Spleen (tissue), 11 donors: ENCODE data around the gene PARD3B. TPM values are rescaled to one million over a fixed set of nuclear protein-coding genes. Genes with fewer than 3 reads are reported as not detected.

Experiments
- DNase-seq: peaks from one replicate; pipeline ENCODE4 v3.0.0-alpha.2; 2020
- H3K27ac ChIP-seq, 8 donors: fragments of 200-600 bp; sonication (generic) in 7 of 8; 1 replicate in 4 of 8; 2 replicates in 4 of 8; pipeline versions ENCODE4 v1.5.0 to v1.8.0; 2016 to 2021; ENCODE audit warnings: inconsistent platforms in 4 of 8, mild to moderate bottlenecking in 4 of 8, moderate library complexity in 1 of 8
- H3K27me3 ChIP-seq, 7 donors: fragments of 200-600 bp; sonication (generic) in 6 of 7; replicated peaks in 1 of 7; 1 replicate in 4 of 7; 2 replicates in 3 of 7; pipeline versions ENCODE4 v1.5.0 to v1.8.0; 2016 to 2021; ENCODE audit warnings: inconsistent platforms in 3 of 7, mild to moderate bottlenecking in 1 of 7
- H3K36me3 ChIP-seq, 6 donors: fragments of 200-600 bp; sonication (generic) in 5 of 6; 1 replicate in 4 of 6; 2 replicates in 2 of 6; pipeline versions ENCODE4 v1.5.0 to v1.8.0; 2016 to 2021; ENCODE audit warnings: inconsistent platforms in 2 of 6
- H3K4me1 ChIP-seq, 6 donors: fragments of 200-600 bp; sonication (generic) in 5 of 6; 1 replicate in 3 of 6; 2 replicates in 3 of 6; pipeline versions ENCODE4 v1.5.0 to v1.8.0; 2016 to 2021; ENCODE audit warnings: inconsistent platforms in 3 of 6
- H3K4me3 ChIP-seq, 8 donors: fragments of 200-600 bp; sonication (generic) in 7 of 8; 1 replicate in 4 of 8; 2 replicates in 4 of 8; pipeline versions ENCODE4 v1.5.0 to v1.8.0; 2016 to 2021; ENCODE audit warnings: inconsistent platforms in 4 of 8, mild to moderate bottlenecking in 4 of 8, moderate library complexity in 2 of 8
- H3K9me3 ChIP-seq, 8 donors: fragments of 200-600 bp; sonication (generic) in 7 of 8; 1 replicate in 4 of 8; 2 replicates in 4 of 8; pipeline versions ENCODE4 v1.5.0 to v1.8.0; 2016 to 2021; ENCODE audit warnings: inconsistent platforms in 4 of 8
- POLR2A ChIP-seq, 3 donors: fragments of 450-650 bp; IDR thresholded peaks; one replicate each; pipeline ENCODE4 v1.5.1; 2017; ENCODE audit warnings: antibody characterized with exemption in 3 of 3, mild to moderate bottlenecking in 1 of 3
- POLR2AphosphoS5 ChIP-seq, 3 donors: sonication (generic); formaldehyde crosslinking; IDR thresholded peaks; one replicate each; pipeline ENCODE4 v1.5.1; 2017; ENCODE audit warnings: antibody characterized with exemption in 3 of 3
- WGBS, 5 donors: extraction: QIAGEN DNeasy Blood & Tissue Kit in 3 of 5; methylation state at CpG; one replicate each; pipeline versions ENCODE4 v1.1.5 to v1.1.7; 2013 to 2018; 5-methylcytosine and 5-hydroxymethylcytosine counted together
- intact Hi-C: fragments of 100-400 bp; cut with DNase I; formaldehyde crosslinking; loops from one replicate; pipeline ENCODE4 v1.15.0; 2023; ENCODE audit warnings: low total_unique reads
- polyA plus RNA-seq, 3 donors: library from polyadenylated mRNA; stranded (reverse); fragments of 200-250 nt; gene quantifications; one replicate each; pipeline ENCODE4 v1.2.1, GENCODE V29; 2013
- total RNA-seq, 7 donors: library from RNA; depleted of rRNA in 3 of 7; stranded (reverse); fragments of >200 nt in 3 of 7; fragmentation: NEBNext Ultra II Directional in 4 of 7; extraction: Animal tissue kit (Norgen Biotek cat#: 25700) in 4 of 7; gene quantifications; one replicate each; pipeline versions ENCODE4 v1.1.0 to v1.2.1, GENCODE V29; 2016 to 2021
- TF ChIP-seq, protein P1 (sequence below), 11 experiments: fragments of 200-600 bp in 7 of 11; fragments of 450-650 bp in 4 of 11; sonication (generic) in 4 of 11; IDR thresholded peaks in 8 of 11; conservative IDR thresholded peaks in 3 of 11; 1 replicate in 7 of 11; 2 replicates in 4 of 11; pipeline versions ENCODE4 v1.4.0 to v1.8.0; 2016 to 2021; ENCODE audit warnings: antibody characterized with exemption in 11 of 11, inconsistent platforms in 4 of 11, mild to moderate bottlenecking in 1 of 11
- donor health status: healthy with polysubstance abuse.
- donor health status: DM: no; HTN: no; CAD: no; lungs with moderate emphysema.
- donor health status: DM: no; HTN: no; CAD: no.
- donor health status: Bipolar disorder and iron deficiency.
- donor health status: healthy.
- donor health status: DM: no; HTN: no; CAD: no.
- donor health status: DM: yes; HTN: yes; CAD: no.

The PARD3B gene
- total and polyA plus RNA-seq, 10 donors: 0.85 to 27.8 (median 14.7) TPM

DNA sequence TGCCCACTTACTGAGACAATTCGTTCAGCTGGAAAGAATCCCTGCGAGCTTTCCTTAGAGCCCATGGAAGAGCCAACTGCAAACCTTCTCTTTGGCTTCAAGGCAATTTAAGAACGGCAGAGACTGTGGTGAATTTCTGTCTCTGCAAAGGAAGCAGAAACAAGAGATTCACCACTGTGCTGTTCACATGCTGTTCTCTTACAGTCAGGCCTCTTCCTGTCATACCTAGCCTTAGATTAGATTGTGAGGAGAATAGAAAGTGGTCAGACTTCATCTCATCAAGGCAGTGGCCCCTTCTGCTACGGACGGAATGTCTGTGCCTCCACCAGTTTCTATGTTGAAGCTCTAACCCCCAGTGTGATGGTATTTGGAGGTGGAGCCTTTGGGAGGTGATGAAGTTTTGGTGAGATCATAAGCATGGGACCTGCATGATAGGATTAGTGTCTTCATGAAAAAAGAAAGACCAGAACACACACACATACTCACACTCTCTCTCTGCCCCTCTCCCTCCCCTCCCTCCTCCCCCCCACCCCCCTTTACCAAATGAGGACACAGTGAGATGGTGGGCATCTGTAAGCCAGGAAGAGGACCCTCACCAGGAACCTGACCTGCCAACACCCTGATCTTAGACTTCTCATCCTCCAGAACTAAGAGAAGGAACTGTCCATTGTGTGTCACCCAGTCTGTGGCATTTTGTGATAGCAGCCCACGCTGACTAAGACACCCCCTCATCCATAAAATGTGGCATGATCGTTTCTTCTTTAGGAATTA lies 1091.5 kb downstream of the PARD3B start:
- peaks cover 0 to 8% (median 0%) of the 10 kb centered on the region in 8 donors for H3K9me3 ChIP-seq
- WGBS, 5 donors: 64 to 76% (median 72%) methylated on average over 7 of the region's 7 CpGs
- H3K27ac ChIP-seq: no peak overlapping the region
- no peaks in the 10 kb centered on the region for H3K27me3 ChIP-seq
- DNase-seq: no peak
- no peak for TF ChIP-seq POLR2A (IDR thresholded peaks at IDR 0.05)
- TF ChIP-seq, protein P1, sequence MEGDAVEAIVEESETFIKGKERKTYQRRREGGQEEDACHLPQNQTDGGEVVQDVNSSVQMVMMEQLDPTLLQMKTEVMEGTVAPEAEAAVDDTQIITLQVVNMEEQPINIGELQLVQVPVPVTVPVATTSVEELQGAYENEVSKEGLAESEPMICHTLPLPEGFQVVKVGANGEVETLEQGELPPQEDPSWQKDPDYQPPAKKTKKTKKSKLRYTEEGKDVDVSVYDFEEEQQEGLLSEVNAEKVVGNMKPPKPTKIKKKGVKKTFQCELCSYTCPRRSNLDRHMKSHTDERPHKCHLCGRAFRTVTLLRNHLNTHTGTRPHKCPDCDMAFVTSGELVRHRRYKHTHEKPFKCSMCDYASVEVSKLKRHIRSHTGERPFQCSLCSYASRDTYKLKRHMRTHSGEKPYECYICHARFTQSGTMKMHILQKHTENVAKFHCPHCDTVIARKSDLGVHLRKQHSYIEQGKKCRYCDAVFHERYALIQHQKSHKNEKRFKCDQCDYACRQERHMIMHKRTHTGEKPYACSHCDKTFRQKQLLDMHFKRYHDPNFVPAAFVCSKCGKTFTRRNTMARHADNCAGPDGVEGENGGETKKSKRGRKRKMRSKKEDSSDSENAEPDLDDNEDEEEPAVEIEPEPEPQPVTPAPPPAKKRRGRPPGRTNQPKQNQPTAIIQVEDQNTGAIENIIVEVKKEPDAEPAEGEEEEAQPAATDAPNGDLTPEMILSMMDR (IDR thresholded peaks at IDR 0.05 in 8 of 11, conservative IDR thresholded peaks at IDR 0.05 in 3 of 11): no peak
- H3K36me3 ChIP-seq: no peaks in the 10 kb centered on the region
- H3K4me1 ChIP-seq: no peaks in the 10 kb centered on the region
- intact Hi-C loops: no loop called here
- H3K4me3 ChIP-seq: no peak overlapping the region

DNA sequence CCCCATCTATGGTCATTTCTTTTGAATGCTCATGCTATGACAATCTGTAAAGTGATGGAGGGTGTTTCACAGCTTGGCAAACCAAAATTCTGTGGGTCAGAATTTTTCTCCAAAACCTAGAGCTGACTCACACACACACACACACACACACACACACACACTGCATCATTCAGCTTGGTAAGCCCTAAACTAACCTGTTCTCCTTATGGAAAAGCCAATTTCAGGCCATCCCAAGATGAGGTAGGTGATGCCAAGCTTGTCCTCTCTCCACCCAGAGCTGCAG lies 1092.0 kb downstream of the PARD3B start:
- TF ChIP-seq, protein P1 (IDR thresholded peaks at IDR 0.05 in 8 of 11, conservative IDR thresholded peaks at IDR 0.05 in 3 of 11): no peak
- TF ChIP-seq POLR2A (IDR thresholded peaks at IDR 0.05) (no peak), POLR2AphosphoS5 (IDR thresholded peaks at IDR 0.05) (no peak)
- Histone ChIP-seq H3K4me3 (no peak overlapping the region), H3K27ac (no peak overlapping the region), H3K36me3 (no peaks in the 10 kb centered on the region), H3K9me3 (peaks cover 0 to 8% (median 0%) of the 10 kb centered on the region in 8 donors), H3K27me3 (no peaks in the 10 kb centered on the region), H3K4me1 (no peaks in the 10 kb centered on the region)
- intact Hi-C loops: no loop called here
- no peak for DNase-seq

DNA sequence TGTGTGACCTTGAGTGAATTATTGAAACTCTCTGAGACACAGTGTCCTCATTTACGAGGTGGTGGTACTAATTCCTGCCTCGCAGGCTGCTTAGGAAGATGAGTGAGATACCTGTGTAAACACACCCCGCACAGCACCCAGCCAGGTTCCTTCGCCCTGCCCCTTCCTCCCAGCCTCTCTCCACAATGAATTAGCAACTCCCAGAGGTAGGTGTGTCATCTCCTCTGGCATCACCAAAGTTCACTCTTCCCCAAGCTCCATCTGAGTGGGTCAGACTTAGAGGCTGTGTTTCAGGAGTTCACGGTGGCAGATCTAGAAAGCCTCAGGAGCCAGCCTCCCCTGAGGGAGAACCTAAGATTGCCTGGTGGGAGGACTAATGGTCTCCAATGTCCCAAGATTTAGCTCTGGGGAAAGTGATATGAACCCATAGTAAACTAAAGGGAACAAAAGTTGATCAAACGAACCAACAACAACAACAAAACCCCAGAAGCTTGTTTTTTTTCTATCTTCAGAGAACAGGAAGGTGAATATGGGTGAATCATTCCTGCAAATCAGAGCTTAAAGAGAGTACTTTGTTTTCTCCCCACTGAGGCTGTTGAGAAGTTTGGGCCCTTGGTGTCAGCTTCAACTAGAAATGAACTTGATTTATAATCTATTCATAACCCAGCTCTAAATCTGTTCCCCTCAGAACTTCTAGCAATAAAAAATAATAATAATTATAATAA lies 1092.7 kb downstream of the PARD3B start:
- H3K27ac ChIP-seq: no peak overlapping the region
- peaks cover 0 to under 1% (median 0%) of the 10 kb centered on the region in 7 donors for H3K27me3 ChIP-seq
- H3K4me1 ChIP-seq: no peaks in the 10 kb centered on the region
- WGBS, 5 donors: 72 to 80% (median 77%) methylated on average over 6 of the region's 6 CpGs
- DNase-seq: no peak
- peaks cover 0 to 8% (median 0%) of the 10 kb centered on the region in 8 donors for H3K9me3 ChIP-seq
- intact Hi-C loops: no loop called here
- no peak overlapping the region for H3K4me3 ChIP-seq
- H3K36me3 ChIP-seq: no peaks in the 10 kb centered on the region
- no peak for TF ChIP-seq POLR2A (IDR thresholded peaks at IDR 0.05)
- TF ChIP-seq, protein P1 (IDR thresholded peaks at IDR 0.05 in 8 of 11, conservative IDR thresholded peaks at IDR 0.05 in 3 of 11): no peak
- TF ChIP-seq POLR2AphosphoS5 (IDR thresholded peaks at IDR 0.05): no peak

DNA sequence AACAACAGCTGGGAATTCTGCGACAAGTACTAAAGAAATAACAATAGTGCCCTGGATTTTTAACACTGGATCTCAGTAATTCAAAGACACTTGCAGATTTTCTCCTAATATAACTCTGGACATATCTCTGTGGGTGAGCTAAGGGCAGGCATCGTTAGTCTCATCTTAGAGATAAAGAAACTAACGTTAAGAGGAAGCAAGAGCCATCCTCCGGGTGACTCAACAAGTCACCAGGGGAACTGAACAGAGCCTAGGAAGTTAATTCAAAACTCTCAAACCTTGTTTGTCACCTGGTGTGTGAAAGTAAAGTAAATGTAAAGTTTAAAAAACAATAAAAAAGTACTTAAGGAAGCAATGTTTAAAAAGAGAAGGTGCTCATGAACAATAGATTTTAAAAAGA lies 1095.4 kb downstream of the PARD3B start:
- TF ChIP-seq POLR2AphosphoS5 (IDR thresholded peaks at IDR 0.05) (no peak), POLR2A (IDR thresholded peaks at IDR 0.05) (no peak)
- TF ChIP-seq, protein P1 (IDR thresholded peaks at IDR 0.05 in 8 of 11, conservative IDR thresholded peaks at IDR 0.05 in 3 of 11): no peak
- H3K27ac ChIP-seq: no peak overlapping the region
- no peaks in the 10 kb centered on the region for H3K4me1 ChIP-seq
- H3K9me3 ChIP-seq: peaks cover 0 to 8% (median 0%) of the 10 kb centered on the region in 8 donors
- WGBS, 5 donors: 57 to 64% (median 57%) methylated on average over 4 of the region's 4 CpGs
- peaks cover 0 to 4% (median 0%) of the 10 kb centered on the region in 7 donors for H3K27me3 ChIP-seq
- H3K36me3 ChIP-seq: no peaks in the 10 kb centered on the region
- no peak for DNase-seq
- H3K4me3 ChIP-seq: no peak overlapping the region
- intact Hi-C loops: no loop called here
